Body of pancreas (tissue), 4 donors: ENCODE data around the gene TP53AIP1. TPM values are rescaled to one million over a fixed set of nuclear protein-coding genes. Genes with fewer than 3 reads are reported as not detected.
"Not testable (repeated sequence)": the region's sequence is repeated elsewhere in the genome, so short reads cannot be mapped to it uniquely, and the experiment has no call there.

ENCODE experiments used
- ATAC-seq: fragments of 150-250 bp; one replicate; pipeline ENCODE4 v1.9.1; 2016
- DNase-seq, 4 donors: peaks; one replicate each; pipeline ENCODE4 v3.0.0-alpha.2; 2019
- H3K27ac ChIP-seq, 4 donors: fragments of 200-600 bp; sonication (generic); 1 replicate in 3 of 4; 2 replicates in 1 of 4; pipeline versions ENCODE4 v1.5.1 to v1.6.1; 2016 to 2019; ENCODE audit warnings: mild to moderate bottlenecking in 1 of 4, mixed read lengths in 1 of 4, moderate library complexity in 1 of 4
- H3K27me3 ChIP-seq, 2 donors: fragments of 200-600 bp; sonication (generic); one replicate each; pipeline ENCODE4 v1.6.0; 2016; ENCODE audit warnings: mild to moderate bottlenecking in 1 of 2
- H3K36me3 ChIP-seq, 2 donors: fragments of 200-600 bp; sonication (generic); replicated peaks in 1 of 2; 2 replicates each; pipeline ENCODE4 v1.5.1; 2016; ENCODE audit warnings: low read depth in 2 of 2; ENCODE audit not compliant: insufficient read depth in 1 of 2
- H3K4me1 ChIP-seq: fragments of 200-600 bp; sonication (generic); one replicate; pipeline ENCODE4 v1.6.0; 2016
- H3K4me3 ChIP-seq, 2 donors: fragments of 200-600 bp; sonication (generic); 1 replicate in 1 of 2; 2 replicates in 1 of 2; pipeline ENCODE4 v1.5.1; 2016 to 2019
- H3K9me3 ChIP-seq, 3 donors: fragments of 200-600 bp; sonication (generic); 1 replicate in 2 of 3; 2 replicates in 1 of 3; pipeline ENCODE4 v1.5.1; 2016
- POLR2A ChIP-seq, 3 donors: fragments of 450-650 bp; IDR thresholded peaks; one replicate each; pipeline ENCODE4 v1.6.1; 2016; ENCODE audit warnings: antibody characterized with exemption in 3 of 3, mild to moderate bottlenecking in 2 of 3
- WGBS, 2 donors: methylation state at CpG; one replicate each; pipeline ENCODE4 v1.1.5; 2017; 5-methylcytosine and 5-hydroxymethylcytosine counted together
- intact Hi-C: fragments of 100-400 bp; cut with DNase I; formaldehyde crosslinking; loops from one replicate; pipeline ENCODE4 v1.15.1; 2023
- total RNA-seq, 2 donors: library from RNA; depleted of rRNA; stranded (reverse); fragments of >200 nt; gene quantifications; one replicate each; pipeline ENCODE4 v1.1.0, GENCODE V29; 2016
- TF ChIP-seq, protein P1 (sequence below), 7 experiments: fragments of 450-650 bp in 4 of 7; fragments of 200-600 bp in 3 of 7; sonication (generic) in 3 of 7; IDR thresholded peaks; one replicate each; pipeline ENCODE4 v1.5.1; 2016 to 2019; ENCODE audit warnings: antibody characterized with exemption in 7 of 7

The TP53AIP1 gene
- total RNA-seq, 2 donors from 2014 or later: not detected

DNA sequence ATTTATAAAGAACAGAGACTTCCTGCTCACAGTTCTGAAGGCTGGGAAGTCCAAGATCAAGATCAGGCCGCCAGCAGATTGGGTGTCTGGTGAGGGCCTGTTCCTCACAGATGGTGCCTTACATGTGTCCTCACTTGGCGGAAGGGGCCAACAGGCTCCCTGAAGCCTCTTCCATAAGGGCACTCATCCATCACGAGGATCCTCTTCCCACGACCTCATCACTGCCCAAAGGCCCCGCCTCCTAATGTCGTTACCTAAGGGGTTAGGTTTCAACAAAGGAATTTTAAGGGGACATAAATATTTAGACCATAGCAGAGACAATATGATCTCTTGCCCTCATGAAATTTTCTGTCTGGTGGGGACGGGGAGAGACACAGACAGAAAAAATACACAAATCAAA, 18.6 kb downstream of the TP53AIP1 start:
- TF ChIP-seq, protein P1, sequence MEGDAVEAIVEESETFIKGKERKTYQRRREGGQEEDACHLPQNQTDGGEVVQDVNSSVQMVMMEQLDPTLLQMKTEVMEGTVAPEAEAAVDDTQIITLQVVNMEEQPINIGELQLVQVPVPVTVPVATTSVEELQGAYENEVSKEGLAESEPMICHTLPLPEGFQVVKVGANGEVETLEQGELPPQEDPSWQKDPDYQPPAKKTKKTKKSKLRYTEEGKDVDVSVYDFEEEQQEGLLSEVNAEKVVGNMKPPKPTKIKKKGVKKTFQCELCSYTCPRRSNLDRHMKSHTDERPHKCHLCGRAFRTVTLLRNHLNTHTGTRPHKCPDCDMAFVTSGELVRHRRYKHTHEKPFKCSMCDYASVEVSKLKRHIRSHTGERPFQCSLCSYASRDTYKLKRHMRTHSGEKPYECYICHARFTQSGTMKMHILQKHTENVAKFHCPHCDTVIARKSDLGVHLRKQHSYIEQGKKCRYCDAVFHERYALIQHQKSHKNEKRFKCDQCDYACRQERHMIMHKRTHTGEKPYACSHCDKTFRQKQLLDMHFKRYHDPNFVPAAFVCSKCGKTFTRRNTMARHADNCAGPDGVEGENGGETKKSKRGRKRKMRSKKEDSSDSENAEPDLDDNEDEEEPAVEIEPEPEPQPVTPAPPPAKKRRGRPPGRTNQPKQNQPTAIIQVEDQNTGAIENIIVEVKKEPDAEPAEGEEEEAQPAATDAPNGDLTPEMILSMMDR (IDR thresholded peaks at IDR 0.05): no peak
- TF ChIP-seq POLR2A (IDR thresholded peaks at IDR 0.05): no peak
- DNase-seq: no peak

GRCh38 chr11:128921793-128922192, 20.9 kb downstream of the TP53AIP1 start:
- H3K4me1 ChIP-seq: peaks cover 6% of the 10 kb centered on the region
- intact Hi-C loops: no loop called here
- WGBS, 2 donors: 73 to 78% methylated on average over 3 to 4 of the region's 4 CpGs

More for the DNA sequence above, 18.6 kb downstream of the TP53AIP1 start:
- Histone ChIP-seq H3K4me3 (no peak overlapping the region), H3K9me3 (no peaks in the 10 kb centered on the region), H3K27ac (no peak overlapping the region), H3K27me3 (no peaks in the 10 kb centered on the region), H3K36me3 (no peaks in the 10 kb centered on the region), H3K4me1 (peaks cover 6% of the 10 kb centered on the region)
- ATAC-seq: no peak
- WGBS, 2 donors: 64 to 71% methylated on average over 7 of the region's 7 CpGs
- intact Hi-C loops: no loop called here

GRCh38 chr11:128920666-128921065, 22.0 kb downstream of the TP53AIP1 start:
- no peak overlapping the region for H3K4me3 ChIP-seq
- peaks cover 6% of the 10 kb centered on the region for H3K4me1 ChIP-seq
- no peaks in the 10 kb centered on the region for H3K27me3 ChIP-seq
- no peaks in the 10 kb centered on the region for H3K9me3 ChIP-seq
- 77 to 85% methylated on average over 12 to 15 of the region's 15 CpGs for WGBS, 2 donors
- ATAC-seq: no peak
- intact Hi-C loops: no loop called here
- TF ChIP-seq, protein P1 (IDR thresholded peaks at IDR 0.05): no peak
- TF ChIP-seq POLR2A (IDR thresholded peaks at IDR 0.05): no peak
- no peaks in the 10 kb centered on the region for H3K36me3 ChIP-seq
- DNase-seq: no peak
- H3K27ac ChIP-seq: no peak overlapping the region

More at GRCh38 chr11:128921793-128922192, 20.9 kb downstream of the TP53AIP1 start:
- DNase-seq (no peak), ATAC-seq (no peak)
- no peaks in the 10 kb centered on the region for H3K27me3 ChIP-seq
- no peaks in the 10 kb centered on the region for H3K9me3 ChIP-seq
- TF ChIP-seq, protein P1 (IDR thresholded peaks at IDR 0.05): no peak
- no peak for TF ChIP-seq POLR2A (IDR thresholded peaks at IDR 0.05)
- no peaks in the 10 kb centered on the region for H3K36me3 ChIP-seq
- no peak overlapping the region for H3K27ac ChIP-seq
- no peak overlapping the region for H3K4me3 ChIP-seq

GRCh38 chr11:128919635-128920034, 23.0 kb downstream of the TP53AIP1 start:
- H3K9me3 ChIP-seq, H3K27ac ChIP-seq, ATAC-seq, H3K4me1 ChIP-seq, H3K4me3 ChIP-seq, H3K27me3 ChIP-seq, H3K36me3 ChIP-seq, DNase-seq, intact Hi-C loops: not testable (repeated sequence)
- 75 to 84% methylated on average over 5 to 7 of the region's 7 CpGs for WGBS, 2 donors

GRCh38 chr11:128919216-128919615, 23.5 kb downstream of the TP53AIP1 start:
- no peak for DNase-seq
- TF ChIP-seq POLR2A (IDR thresholded peaks at IDR 0.05): no peak
- TF ChIP-seq, protein P1 (IDR thresholded peaks at IDR 0.05): no peak

More at GRCh38 chr11:128919216-128919615, 23.5 kb downstream of the TP53AIP1 start:
- Histone ChIP-seq H3K9me3 (no peaks in the 10 kb centered on the region), H3K36me3 (no peaks in the 10 kb centered on the region), H3K4me1 (no peaks in the 10 kb centered on the region), H3K27me3 (no peaks in the 10 kb centered on the region), H3K4me3 (no peak overlapping the region), H3K27ac (no peak overlapping the region)
- intact Hi-C loops: no loop called here
- 63 to 85% methylated on average over 5 of the region's 5 CpGs for WGBS, 2 donors
- no peak for ATAC-seq
